Colon (tissue), 2 donors: ENCODE measurements around the gene UBXN7.
"Not testable (repeated sequence)": the region's sequence is repeated elsewhere in the genome, so short reads cannot be mapped to it uniquely, and the experiment has no call there.

Experiments
- FAIRE-seq: peaks from 2 replicates; lab custom pipeline; 2012; peaks lifted over from hg19 to GRCh38; lab: Jason Lieb, UNC
- donor health status: control.
- donor health status: control.

The UBXN7 gene

DNA sequence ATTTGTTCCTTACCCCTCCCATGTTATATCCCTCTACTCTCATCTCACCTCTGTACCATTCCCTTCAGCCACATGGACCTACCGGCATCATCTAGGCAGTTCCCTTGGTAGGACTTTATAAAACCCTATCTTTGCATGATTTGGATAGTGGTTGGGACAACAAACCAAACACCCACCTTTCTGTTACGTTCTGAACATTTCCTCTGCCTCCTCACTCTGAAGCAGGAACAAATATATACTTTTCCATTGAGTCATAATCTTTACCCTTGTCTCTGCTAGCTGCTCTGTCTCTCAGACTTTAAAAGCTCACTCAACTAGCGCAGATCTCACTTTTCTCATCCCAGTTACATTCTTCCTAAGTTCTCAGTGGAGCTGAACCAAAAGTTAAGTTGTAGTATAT lies 17.8 kb downstream of the UBXN7 start:
- FAIRE-seq: no peak

GRCh38 chr3:196412704-196413103 lies 19.5 kb downstream of the UBXN7 start:
- no peak for FAIRE-seq

DNA sequence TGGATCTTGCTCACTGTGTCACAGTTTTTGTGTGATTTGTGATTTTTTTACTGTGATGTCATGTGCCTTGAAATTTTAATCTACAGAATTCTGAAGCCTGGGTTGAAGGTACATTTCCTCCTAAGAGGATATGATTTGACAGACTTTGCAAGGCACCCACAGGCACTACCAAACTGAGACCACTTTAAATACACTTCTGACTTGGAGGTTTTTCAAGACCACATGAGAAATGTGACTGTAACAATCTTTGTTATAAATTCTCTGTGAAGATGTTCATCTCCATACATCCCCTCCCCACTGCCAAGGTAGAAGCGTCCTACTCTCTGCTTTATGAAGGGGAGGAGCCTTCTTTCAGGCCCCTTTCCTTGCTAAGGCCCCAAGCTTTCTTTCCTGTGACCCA lies 22.8 kb downstream of the UBXN7 start:
- FAIRE-seq: no peak

DNA sequence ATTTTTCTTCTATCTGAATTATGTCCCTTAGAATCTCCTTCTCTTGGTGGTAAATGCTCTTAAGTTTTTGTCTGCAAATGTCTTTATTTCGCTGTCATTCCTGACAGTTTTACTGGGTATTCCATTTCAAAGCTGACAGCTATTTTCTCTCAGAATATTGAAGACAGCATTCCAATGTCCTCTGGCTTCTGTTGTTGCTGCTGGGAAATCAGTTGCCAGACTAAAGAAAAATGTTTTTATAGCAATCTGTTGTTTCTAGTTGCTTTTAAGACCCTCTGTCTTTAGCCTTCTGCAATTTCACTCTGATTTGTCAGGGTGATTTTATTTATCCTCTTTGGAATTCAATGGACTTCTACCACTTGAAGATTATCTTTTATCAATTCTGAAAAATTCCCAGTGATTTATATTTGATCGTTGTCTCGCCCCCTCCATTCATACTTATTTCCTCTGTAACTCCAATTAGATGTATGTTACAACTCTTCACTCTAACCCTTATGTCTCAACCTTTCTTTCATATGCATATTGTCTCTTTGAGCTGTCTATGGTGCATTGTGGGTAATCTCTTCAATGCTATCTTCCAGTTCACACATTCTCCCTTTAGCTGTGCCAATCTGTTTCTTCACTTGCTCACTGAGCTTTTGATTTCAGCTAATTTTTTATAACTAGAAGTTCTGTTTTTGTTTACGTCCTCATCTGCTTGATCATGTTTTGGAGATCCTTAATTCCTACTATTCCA lies 23.5 kb downstream of the UBXN7 start:
- no peak for FAIRE-seq

DNA sequence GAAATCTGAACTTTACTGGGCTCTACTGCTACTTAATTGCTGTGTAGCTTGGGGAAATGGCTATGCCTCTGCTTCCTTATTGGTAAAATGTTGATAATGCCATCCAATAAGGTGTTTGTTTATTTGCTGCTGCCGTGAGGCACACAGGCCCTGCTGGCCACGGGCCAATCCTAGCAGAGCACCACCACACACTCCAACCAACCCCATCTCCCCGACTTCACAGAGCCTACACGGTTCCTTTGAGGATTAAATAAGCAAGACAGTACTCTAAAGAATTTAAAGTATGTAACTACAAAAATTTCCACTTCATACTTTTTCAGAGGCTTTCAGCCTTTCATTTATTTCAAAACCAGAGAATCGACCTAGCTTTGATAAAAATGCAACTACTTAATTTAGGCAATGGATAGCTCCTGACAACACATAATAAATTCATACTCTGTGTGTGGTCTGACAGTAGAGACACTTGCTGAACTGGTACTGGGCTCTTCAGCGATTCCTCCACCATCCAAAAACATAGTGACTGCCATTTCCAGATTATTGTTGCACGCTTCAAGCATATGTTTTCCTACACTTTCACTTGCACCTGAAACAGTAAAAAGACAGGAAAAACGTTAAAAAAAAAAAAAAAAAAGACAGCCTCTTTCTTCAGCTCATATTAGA lies 25.3 kb downstream of the UBXN7 start:
- no peak for FAIRE-seq

GRCh38 chr3:196400331-196400730 lies 31.9 kb downstream of the UBXN7 start:
- no peak for FAIRE-seq

- no peak for FAIRE-seq
Measured at GRCh38 chr3:196399485-196399945, 32.7 kb downstream of the UBXN7 start.

GRCh38 chr3:196398782-196399181 lies 33.4 kb downstream of the UBXN7 start:
- no peak for FAIRE-seq

- FAIRE-seq: no peak
Measured at GRCh38 chr3:196397941-196398340, 34.3 kb downstream of the UBXN7 start.

GRCh38 chr3:196390116-196390515 lies 42.1 kb downstream of the UBXN7 start:
- no peak for FAIRE-seq

GRCh38 chr3:196388956-196389355 lies 43.3 kb downstream of the UBXN7 start:
- no peak for FAIRE-seq

DNA sequence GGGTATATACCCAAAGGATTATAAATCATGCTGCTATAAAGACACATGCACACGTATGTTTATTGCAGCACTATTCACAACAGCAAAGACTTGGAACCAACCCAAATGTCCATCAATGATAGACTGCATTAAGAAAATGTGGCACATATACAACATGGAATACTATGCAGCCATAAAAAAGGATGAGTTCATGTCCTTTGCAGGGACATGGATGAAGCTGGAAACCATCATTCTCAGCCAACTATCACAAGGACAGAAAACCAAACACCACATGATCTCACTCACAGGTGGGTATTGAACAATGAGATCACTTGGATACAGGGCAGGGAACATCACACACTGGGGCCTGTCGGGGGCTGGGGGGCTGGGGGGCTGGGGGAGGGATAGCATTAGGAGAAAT lies 44.3 kb downstream of the UBXN7 start:
- FAIRE-seq: not testable (repeated sequence)

- FAIRE-seq: not testable (repeated sequence)
Measured at GRCh38 chr3:196386797-196387196, 45.4 kb downstream of the UBXN7 start.

- FAIRE-seq: not testable (repeated sequence)
Measured at GRCh38 chr3:196386034-196386433, 46.2 kb downstream of the UBXN7 start.

- not testable (repeated sequence) for FAIRE-seq
Measured at GRCh38 chr3:196385446-196385845, 46.8 kb downstream of the UBXN7 start.

GRCh38 chr3:196378146-196378841 lies 53.9 kb downstream of the UBXN7 start:
- no peak for FAIRE-seq

- FAIRE-seq: no peak
Measured at GRCh38 chr3:196377321-196377720, 54.9 kb downstream of the UBXN7 start.

- no peak for FAIRE-seq
Measured at GRCh38 chr3:196365736-196366135, 66.5 kb downstream of the UBXN7 start.

- FAIRE-seq: no peak
Measured at GRCh38 chr3:196360586-196360985, 71.6 kb downstream of the UBXN7 start.

DNA sequence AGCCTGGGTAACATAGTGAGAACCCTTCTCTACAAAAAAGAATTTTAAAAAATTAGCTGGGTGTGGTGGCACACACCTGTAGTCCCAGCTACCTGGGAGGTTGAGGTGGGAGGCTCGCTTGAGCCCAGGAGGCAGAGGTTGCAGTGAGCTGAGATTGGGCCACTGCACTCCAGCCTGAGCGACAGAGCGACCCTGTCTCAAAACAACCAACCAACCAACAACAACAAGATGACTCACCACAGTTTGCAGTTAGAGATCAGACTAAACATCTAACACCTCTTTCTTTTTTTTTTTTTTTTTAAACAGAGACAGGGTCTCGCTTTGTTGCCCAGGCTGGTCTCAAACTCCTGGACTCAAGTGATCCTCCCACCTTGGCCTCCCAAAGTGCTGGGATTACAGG lies 73.7 kb downstream of the UBXN7 start:
- not testable (repeated sequence) for FAIRE-seq

DNA sequence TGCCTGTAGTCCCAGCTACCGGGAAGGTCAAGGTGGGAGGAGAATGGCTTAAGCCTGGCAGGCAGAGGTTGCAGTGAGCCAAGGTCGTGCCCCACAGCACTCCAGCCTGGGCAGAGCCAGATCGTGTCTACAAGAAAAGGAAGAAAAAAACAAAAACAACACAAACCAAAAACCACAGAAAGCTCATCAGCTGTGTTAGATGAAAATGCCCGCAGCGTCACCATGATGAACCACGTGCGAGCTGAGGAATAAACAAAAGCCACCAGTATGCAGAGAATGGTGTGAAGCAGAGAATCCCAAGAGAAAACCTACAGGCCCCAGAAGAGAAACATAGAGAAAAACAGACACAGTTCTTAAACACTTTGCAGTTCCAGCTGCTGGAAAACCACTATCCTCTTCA lies 74.3 kb downstream of the UBXN7 start:
- no peak for FAIRE-seq

DNA sequence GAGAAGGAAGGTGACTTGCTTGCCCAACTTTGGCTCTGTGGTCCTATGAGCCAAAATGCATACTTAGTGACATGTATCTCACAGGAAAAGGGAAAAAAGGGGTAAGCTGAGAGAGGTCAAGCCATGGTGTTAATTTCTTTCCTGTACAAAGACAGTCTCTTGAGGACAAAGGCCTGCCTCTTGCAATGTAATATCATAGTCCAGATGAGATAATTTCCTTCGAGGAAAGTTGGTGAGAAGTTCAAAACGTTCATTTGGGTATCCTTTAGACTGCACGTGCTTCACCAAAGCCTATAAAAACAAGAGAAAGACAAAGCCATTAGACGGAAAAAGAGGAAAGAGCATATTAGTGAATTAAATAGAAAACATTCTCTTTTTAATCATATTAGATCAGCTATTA lies 75.7 kb downstream of the UBXN7 start:
- no peak for FAIRE-seq

- no peak for FAIRE-seq
Measured at GRCh38 chr3:196355668-196356067, 76.6 kb downstream of the UBXN7 start.
